ENCODE results near the gene PIM3.
"Not testable (repeated sequence)": the region's sequence is repeated elsewhere in the genome, so short reads cannot be mapped to it uniquely, and the experiment has no call there.

Gene PIM3

DNA sequence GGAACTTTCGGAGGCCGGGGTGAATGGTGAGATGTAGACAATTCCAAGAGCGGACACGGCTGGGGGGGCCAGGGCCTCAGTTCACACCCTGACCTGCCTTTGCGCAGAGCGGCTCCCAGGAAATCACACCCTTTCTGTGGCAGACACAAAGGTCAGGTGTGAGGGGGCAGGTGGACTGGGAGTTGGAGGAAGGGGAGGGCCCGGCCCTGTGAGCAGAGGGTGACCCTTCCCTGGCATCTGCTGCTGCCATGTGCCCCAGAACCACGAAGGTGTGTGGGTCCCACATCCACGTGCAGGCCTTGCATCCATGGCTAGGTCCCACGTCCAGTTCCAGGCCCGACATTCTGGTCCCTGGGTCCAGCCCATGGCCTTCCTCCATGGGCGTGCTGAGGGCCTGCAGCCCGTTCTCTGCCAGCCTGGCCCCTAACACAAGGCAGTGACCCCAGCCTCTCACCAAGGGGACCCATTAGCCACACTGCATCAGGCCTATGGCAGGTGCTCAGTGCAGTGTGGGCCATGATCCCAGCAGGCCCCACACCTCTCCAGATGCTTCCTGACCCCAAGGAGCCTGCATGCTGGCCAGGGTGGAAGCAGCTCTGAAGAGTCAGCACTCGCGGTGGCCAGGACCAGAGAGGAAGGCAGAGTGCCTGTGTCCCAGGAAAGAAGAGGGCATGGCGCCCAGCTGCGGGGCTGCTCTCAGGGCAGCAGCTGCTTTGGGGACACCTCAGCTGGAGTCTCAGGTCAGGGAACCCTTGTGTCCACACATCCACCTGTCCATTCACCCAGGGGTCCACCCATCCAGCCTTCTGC lies 18.9 kb upstream of the PIM3 start:
- no peak for DNase-seq

GRCh38 chr22:49942565-49943404 lies 17.8 kb upstream of the PIM3 start:
- no peak for DNase-seq

- DNase-seq = no peak
Observed at GRCh38 chr22:49943405-49943765, 17.2 kb upstream of the PIM3 start.

- no peak for DNase-seq
Observed at GRCh38 chr22:49943771-49944398, 16.7 kb upstream of the PIM3 start.

DNA sequence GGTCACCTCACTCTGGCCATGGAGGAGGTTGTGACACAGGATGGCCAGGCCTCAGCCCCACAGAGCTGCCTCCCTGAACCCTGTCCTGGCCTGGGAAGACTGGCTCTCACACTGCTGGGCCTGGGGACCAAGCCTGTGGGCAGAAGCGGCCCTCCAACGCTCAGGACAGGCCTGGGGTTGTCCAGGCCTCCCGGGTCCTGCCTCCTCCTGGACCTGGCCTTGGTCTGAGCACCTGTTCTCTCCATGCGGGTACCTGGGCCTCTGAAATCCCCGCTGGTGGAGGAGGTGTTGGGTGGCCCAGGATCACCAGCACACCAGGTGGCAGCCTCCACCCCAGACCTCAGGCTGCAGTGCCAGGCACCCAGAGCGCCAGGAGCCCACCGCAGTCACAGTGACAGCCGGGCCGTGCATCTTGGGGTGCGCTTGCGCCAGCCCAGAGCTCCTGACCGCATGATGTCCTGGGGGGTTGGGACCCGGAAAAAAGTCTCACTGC lies 16.1 kb upstream of the PIM3 start:
- DNase-seq = no peak

- not testable (repeated sequence) for DNase-seq
Observed at GRCh38 chr22:49945042-49945794, 15.4 kb upstream of the PIM3 start.

DNA sequence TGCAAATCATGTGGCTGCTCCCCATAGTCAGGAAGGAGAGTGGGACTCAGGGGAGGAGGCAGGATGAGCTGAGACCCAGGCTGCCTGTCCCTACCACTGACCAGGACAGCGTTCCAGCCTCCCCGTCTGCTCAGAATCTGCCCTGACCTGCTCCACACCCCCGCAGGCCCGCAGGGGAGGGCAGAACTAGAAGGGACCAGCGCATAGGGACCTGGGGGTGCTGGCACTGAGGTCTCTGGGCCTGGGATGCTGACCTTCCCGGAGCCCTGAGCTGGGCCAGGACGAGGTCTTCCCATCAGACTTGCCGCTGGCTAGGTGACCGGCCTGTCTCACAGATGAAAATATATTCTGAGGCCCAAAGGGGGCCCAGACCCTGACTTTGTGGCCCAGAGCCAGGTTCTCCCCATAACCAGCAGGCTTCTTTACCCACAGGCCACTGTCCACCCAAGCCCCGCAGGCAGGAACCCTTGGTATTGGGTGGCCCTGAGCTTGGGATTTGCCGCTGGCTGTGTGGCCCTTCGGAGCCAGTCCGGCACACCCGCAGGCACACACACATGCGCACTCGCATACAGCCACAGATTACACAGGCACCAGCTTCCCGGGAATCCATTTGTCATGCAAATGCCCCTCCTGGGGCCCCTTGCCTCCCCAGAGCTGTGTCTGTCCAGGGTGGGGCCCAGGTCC lies 13.8 kb upstream of the PIM3 start:
- no peak for DNase-seq

- no peak for DNase-seq
Observed at GRCh38 chr22:49947296-49947622, 13.3 kb upstream of the PIM3 start.

DNA sequence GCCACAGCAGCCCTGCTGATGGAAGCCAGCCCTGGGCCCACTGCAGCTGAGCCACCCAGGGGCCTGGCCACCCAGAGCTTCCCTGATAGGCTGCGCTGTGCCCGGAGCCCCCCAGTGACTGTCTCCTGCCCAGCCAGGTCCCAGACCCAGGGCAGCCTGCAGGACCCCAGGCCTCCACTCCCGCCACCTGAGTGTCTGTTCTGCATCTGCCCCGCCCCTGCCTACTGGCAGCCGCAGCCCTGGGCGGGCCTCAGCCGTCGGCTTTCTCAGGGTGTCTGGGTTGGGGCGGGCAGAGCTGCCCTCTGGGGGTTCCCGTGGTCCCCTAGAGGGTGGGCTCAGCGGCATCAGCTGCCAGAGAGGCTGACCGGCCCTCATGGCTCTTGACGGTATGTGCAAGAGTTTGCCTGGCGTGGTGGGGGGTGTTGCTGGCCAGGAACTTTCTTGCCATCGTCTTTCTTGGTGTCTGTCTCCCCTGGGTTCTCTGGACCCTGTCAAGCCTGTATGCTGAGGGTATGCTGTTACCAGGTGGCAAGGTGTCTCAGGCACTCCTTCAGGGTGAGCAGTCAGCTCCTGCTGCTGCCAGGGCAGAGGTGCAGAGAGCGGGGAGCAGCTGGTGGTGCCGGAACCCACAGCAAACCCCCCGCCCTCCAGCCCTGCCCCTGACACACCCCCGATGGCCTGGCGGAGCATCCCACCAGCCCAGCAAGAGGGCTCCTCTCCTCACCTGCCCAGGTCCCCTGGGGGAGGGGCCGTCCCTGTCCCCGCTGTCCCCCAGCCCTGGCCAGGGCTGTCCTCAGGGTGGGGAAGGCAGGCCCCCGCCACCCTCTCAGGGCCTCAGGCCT lies 12.2 kb upstream of the PIM3 start:
- no peak for DNase-seq

DNA sequence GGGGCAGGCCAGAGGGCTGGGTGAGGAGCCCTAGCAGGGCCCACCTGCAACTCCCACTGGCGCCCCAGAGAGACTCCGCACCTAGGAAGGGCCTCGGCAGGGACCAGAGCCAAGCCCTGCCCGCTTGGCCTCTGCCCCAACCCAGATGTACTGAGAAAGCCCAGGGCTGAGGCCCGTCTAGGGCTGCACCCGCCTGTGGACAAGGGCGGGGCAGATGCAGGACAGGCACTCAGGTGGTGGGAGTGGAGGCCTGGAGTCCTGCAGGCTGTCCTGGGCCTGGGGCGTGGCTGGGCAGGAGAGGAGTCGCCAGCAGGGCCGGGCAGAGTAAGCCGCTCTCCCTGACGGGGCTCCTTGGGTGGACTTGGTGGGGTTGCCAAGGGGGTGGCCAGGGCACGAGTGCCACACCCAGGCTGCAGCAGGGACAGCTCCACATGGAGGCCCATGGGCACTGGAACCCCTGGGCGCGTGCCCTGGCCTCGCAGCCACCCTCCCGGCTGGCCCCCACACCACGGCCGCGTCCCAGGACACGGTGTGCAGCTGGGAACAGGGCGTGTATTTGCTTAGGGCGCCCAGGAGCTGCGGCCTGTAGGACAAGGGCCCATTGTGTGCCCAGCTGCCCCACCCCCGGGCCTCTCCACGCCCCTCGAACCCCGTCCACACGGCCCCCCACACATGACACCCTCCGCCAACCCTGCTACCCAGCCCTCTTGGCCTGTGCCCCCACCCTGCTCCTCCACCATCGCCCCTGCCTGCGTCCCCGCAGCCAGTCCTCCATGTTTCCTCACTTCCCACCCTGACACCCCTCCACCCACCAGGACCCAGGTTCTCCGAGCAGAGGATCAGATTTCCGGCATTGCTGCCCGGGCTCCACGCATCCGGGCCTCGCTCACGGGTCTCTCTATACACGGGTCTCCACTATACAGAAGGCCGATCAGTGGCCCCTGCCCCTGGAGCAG lies 11.3 kb upstream of the PIM3 start:
- no peak for DNase-seq

- DNase-seq = no peak
Observed at GRCh38 chr22:49949914-49950292, 10.7 kb upstream of the PIM3 start.

GRCh38 chr22:49950396-49950994 lies 10.1 kb upstream of the PIM3 start:
- DNase-seq = no peak

- no peak for DNase-seq
Observed at GRCh38 chr22:49951000-49951677, 9.4 kb upstream of the PIM3 start.

DNA sequence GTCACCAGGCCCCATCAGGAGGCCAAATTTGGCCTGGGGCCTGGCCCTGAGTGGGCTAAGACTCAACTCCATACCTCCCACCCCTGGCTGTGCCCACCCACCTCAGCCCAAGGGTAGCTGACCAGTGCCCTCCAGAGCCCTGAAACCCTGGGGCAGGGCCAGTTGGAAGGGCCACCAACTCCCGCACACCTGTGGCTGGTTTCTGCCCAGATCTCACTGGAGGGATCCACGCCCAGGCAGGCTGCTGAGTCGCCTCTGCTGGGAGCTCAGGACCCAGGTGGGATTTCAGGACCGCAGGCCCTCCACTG lies 8.9 kb upstream of the PIM3 start:
- DNase-seq = no peak

DNA sequence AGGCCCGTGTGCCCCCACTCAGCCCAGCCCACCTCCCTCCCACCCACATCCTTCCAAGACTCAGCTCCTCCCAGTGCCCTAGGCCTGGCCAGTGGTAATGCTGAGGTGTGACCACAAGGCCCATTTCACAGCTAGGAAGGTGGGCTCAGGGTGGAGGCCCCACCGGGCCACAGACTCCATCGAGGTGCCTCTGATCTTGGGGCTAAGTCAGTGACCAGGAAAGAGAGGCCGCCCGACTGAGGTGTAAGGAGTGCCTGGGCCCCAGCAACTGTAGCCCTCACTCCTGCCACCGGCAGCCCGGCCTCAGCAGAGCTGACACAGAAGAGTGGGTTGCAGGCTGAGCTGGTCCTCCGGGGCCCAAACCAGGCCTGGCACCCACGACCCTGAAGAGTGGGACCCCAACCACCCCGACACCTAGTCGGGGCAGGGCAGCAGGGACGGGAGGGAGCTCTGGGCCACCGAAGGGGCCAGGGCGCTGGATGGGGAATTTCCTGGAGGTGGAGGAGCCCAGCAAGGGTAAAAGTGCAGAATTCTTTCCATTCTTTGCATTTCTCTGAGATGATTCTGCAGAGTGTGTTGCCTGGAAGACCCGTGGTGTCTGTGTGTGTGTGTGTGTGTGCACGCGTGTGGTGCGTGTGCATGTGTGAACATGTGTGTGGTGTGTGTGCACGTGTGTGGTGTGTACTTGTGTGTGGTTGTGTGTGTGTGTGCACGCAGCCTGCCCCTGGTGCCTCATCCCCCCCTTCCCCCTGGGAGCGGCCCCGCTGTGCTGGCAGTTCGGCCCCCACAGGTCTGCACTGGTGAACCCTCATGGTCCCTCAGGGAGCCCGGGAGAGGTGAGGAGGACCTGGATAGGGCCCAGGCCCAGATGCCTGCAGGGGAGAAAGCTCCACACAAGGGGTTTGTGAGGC lies 8.3 kb upstream of the PIM3 start:
- DNase-seq = no peak

- DNase-seq = no peak
Observed at GRCh38 chr22:49953027-49953679, 7.4 kb upstream of the PIM3 start.
